Activated CD4-positive, alpha-beta T cell treated with anti-CD3 and anti-CD28 coated beads for 36 hours (primary cell): Measurements from ENCODE around the gene PEX14. TPM values are rescaled to one million over a fixed set of nuclear protein-coding genes. Genes with fewer than 3 reads are reported as not detected.

Experiments
- ATAC-seq: fragments of 200-7000 bp; cut with Tn5 transposase; one replicate; pipeline ENCODE4 v1.10.0; 2021; ENCODE audit warnings: mild to moderate bottlenecking, moderate library complexity
- CTCF ChIA-PET: fragments of 350-600 bp; sonication (Branson Sonifier 250); formaldehyde crosslinking; loops from one replicate; lab custom pipeline; 2021; ENCODE audit warnings: antibody characterized with exemption; lab: Charles Lee
- POLR2A ChIA-PET: fragments of 350-600 bp; sonication (Branson Sonifier 250); formaldehyde crosslinking; loops from one replicate; lab custom pipeline; 2021; ENCODE audit warnings: antibody characterized with exemption, inconsistent platforms; lab: Charles Lee
- DNase-seq: peaks from one replicate; pipeline ENCODE4 v3.0.0-alpha.2; 2020
- H3K27ac Mint-ChIP-seq: one replicate; pipeline ENCODE4 v1.8.0; 2021; ENCODE audit warnings: mixed read lengths
- H3K27me3 Mint-ChIP-seq: one replicate; pipeline ENCODE4 v1.8.0; 2021; ENCODE audit warnings: mixed read lengths
- H3K36me3 Mint-ChIP-seq: one replicate; pipeline ENCODE4 v1.8.0; 2021; ENCODE audit warnings: low read depth, mixed read lengths
- H3K4me1 Mint-ChIP-seq: one replicate; pipeline ENCODE4 v1.8.0; 2021; ENCODE audit warnings: mixed read lengths
- H3K4me3 Mint-ChIP-seq: one replicate; pipeline ENCODE4 v1.8.0; 2021; ENCODE audit warnings: mild to moderate bottlenecking, moderate library complexity, mixed read lengths
- H3K9me3 Mint-ChIP-seq: one replicate; pipeline ENCODE4 v1.8.0; 2021; ENCODE audit warnings: low read depth, mixed read lengths
- intact Hi-C, 2 experiments: fragments of 100-400 bp; cut with DNase I in 1 of 2; cut with micrococcal nuclease in 1 of 2; formaldehyde crosslinking; loops; one replicate each; pipeline versions ENCODE4 v1.14.2 to v1.15.1; 2022 to 2024; cut with DNase I, micrococcal nuclease
- total RNA-seq, 2 experiments: library from RNA; stranded (reverse); gene quantifications; one replicate each; pipeline ENCODE4 v1.2.3, GENCODE V29; 2021

Gene PEX14
- total RNA-seq, 2 experiments from 2014 or later, result 16.3 to 25.1 TPM

- Mint-ChIP-seq H3K27me3 (no peaks in the 10 kb centered on the region), H3K9me3 (no peaks in the 10 kb centered on the region), H3K4me3 (no peak overlapping the region), H3K4me1 (peaks cover 17% of the 10 kb centered on the region), H3K27ac (no peak overlapping the region), H3K36me3 (peaks cover 4% of the 10 kb centered on the region)
- DNase-seq (no peak), ATAC-seq (no peak)
- intact Hi-C loops, result no loop called here
- ChIA-PET CTCF (interaction anchor here (0.6 to 0.9 kb wide), 2 partner anchors 25 to 35 kb away, joined by 3 read pairs; no protein-coding TSS in a partner anchor), POLR2A (no interaction called here)
Observed at GRCh38 chr1:10530756-10531495, 56.2 kb downstream of the PEX14 start.

GRCh38 chr1:10532362-10532761 is 57.6 kb downstream of the PEX14 start:
- no peak for DNase-seq
- H3K4me1 Mint-ChIP-seq, result peaks cover 17% of the 10 kb centered on the region
- no peaks in the 10 kb centered on the region for H3K27me3 Mint-ChIP-seq
- peaks cover 10% of the 10 kb centered on the region for H3K36me3 Mint-ChIP-seq
- no peak overlapping the region for H3K4me3 Mint-ChIP-seq
- ATAC-seq, result no peak
- POLR2A ChIA-PET, result no interaction called here
- H3K27ac Mint-ChIP-seq, result no peak overlapping the region
- no peaks in the 10 kb centered on the region for H3K9me3 Mint-ChIP-seq
- CTCF ChIA-PET, result no interaction called here
- intact Hi-C loops, result no loop called here

GRCh38 chr1:10534519-10534918 is 59.8 kb downstream of the PEX14 start:
- H3K9me3 Mint-ChIP-seq, result no peaks in the 10 kb centered on the region
- peaks cover 17% of the 10 kb centered on the region for H3K4me1 Mint-ChIP-seq
- H3K27me3 Mint-ChIP-seq, result no peaks in the 10 kb centered on the region
- CTCF ChIA-PET, result interaction anchor here (1.4 kb wide), 1 partner anchor 40 kb away, joined by 4 read pairs; no protein-coding TSS in a partner anchor
- no peak for ATAC-seq
- no peak for DNase-seq
- H3K27ac Mint-ChIP-seq, result no peak overlapping the region
- POLR2A ChIA-PET, result no interaction called here
- intact Hi-C loops, result no loop called here
- no peak overlapping the region for H3K4me3 Mint-ChIP-seq
- H3K36me3 Mint-ChIP-seq, result peaks cover 14% of the 10 kb centered on the region

GRCh38 chr1:10536133-10536770 is 61.5 kb downstream of the PEX14 start:
- peaks cover 14% of the 10 kb centered on the region for H3K36me3 Mint-ChIP-seq
- no peak overlapping the region for H3K27ac Mint-ChIP-seq
- no peak for DNase-seq
- H3K27me3 Mint-ChIP-seq, result no peaks in the 10 kb centered on the region
- CTCF ChIA-PET, result interaction anchor here (1.0 to 1.2 kb wide), 3 partner anchors 13 to 406 kb away, joined by 3 read pairs; no protein-coding TSS in a partner anchor
- no peak for ATAC-seq
- intact Hi-C loops, result no loop called here
- POLR2A ChIA-PET, result interaction anchor here (0.5 kb wide), 1 partner anchor 288 kb away, joined by 3 read pairs; no protein-coding TSS in a partner anchor
- no peak overlapping the region for H3K4me3 Mint-ChIP-seq
- H3K4me1 Mint-ChIP-seq, result peaks cover 12% of the 10 kb centered on the region
- H3K9me3 Mint-ChIP-seq, result no peaks in the 10 kb centered on the region

- intact Hi-C loops, result no loop called here
- POLR2A ChIA-PET, result interaction anchor here (0.8 kb wide), 1 partner anchor 11 kb away, joined by 3 read pairs; no protein-coding TSS in a partner anchor
Observed at GRCh38 chr1:10537082-10537766, 62.5 kb downstream of the PEX14 start.

GRCh38 chr1:10538646-10539355 is 64.1 kb downstream of the PEX14 start:
- ATAC-seq (no peak), DNase-seq (no peak)
- no peaks in the 10 kb centered on the region for H3K9me3 Mint-ChIP-seq
- ChIA-PET CTCF (interaction anchor here (0.6 kb wide), 2 partner anchors 15 to 36 kb away, joined by 3 to 4 read pairs; no protein-coding TSS in a partner anchor), POLR2A (no interaction called here)
- intact Hi-C loops, result no loop called here
- no peak overlapping the region for H3K4me3 Mint-ChIP-seq
- no peak overlapping the region for H3K27ac Mint-ChIP-seq
- no peaks in the 10 kb centered on the region for H3K27me3 Mint-ChIP-seq
- H3K36me3 Mint-ChIP-seq, result peaks cover 19% of the 10 kb centered on the region
- H3K4me1 Mint-ChIP-seq, result peaks cover 21% of the 10 kb centered on the region

More at GRCh38 chr1:10537082-10537766, 62.5 kb downstream of the PEX14 start:
- Mint-ChIP-seq H3K27me3 (no peaks in the 10 kb centered on the region), H3K4me1 (peaks cover 12% of the 10 kb centered on the region), H3K4me3 (no peak overlapping the region), H3K27ac (no peak overlapping the region), H3K9me3 (no peaks in the 10 kb centered on the region), H3K36me3 (peaks cover 16% of the 10 kb centered on the region)
- no peak for ATAC-seq
- DNase-seq, result no peak
- CTCF ChIA-PET, result interaction anchor here (1.0 to 1.2 kb wide), 5 partner anchors 12 to 942 kb away, joined by 3 read pairs; partner anchors contain the start of gene DISP3

- DNase-seq (no peak), ATAC-seq (no peak)
- H3K27ac Mint-ChIP-seq, result no peak overlapping the region
- POLR2A ChIA-PET, result no interaction called here
- H3K27me3 Mint-ChIP-seq, result no peaks in the 10 kb centered on the region
- H3K9me3 Mint-ChIP-seq, result no peaks in the 10 kb centered on the region
- intact Hi-C loops, result no loop called here
- H3K36me3 Mint-ChIP-seq, result peaks cover 19% of the 10 kb centered on the region
- CTCF ChIA-PET, result no interaction called here
- no peak overlapping the region for H3K4me3 Mint-ChIP-seq
- H3K4me1 Mint-ChIP-seq, result peaks cover 26% of the 10 kb centered on the region
Observed at GRCh38 chr1:10539411-10540043, 64.8 kb downstream of the PEX14 start.

- H3K27ac Mint-ChIP-seq, result no peak overlapping the region
- peaks cover 19% of the 10 kb centered on the region for H3K36me3 Mint-ChIP-seq
- H3K4me3 Mint-ChIP-seq, result no peak overlapping the region
- H3K9me3 Mint-ChIP-seq, result no peaks in the 10 kb centered on the region
- intact Hi-C loops, result no loop called here
- DNase-seq (no peak), ATAC-seq (no peak)
- no peaks in the 10 kb centered on the region for H3K27me3 Mint-ChIP-seq
- H3K4me1 Mint-ChIP-seq, result peaks cover 21% of the 10 kb centered on the region
- ChIA-PET POLR2A (interaction anchor here (0.6 to 0.7 kb wide), 3 partner anchors 10 to 196 kb away, joined by 3 to 5 read pairs (median 3); no protein-coding TSS in a partner anchor), CTCF (interaction anchor here (0.7 to 1.2 kb wide), 3 partner anchors 33 to 45 kb away, joined by 3 read pairs; no protein-coding TSS in a partner anchor)
Observed at GRCh38 chr1:10540277-10541005, 65.7 kb downstream of the PEX14 start.

GRCh38 chr1:10541286-10541685 is 66.5 kb downstream of the PEX14 start:
- CTCF ChIA-PET, result interaction anchor here (0.8 to 1.2 kb wide), 3 partner anchors 12 to 46 kb away, joined by 3 read pairs; no protein-coding TSS in a partner anchor

GRCh38 chr1:10544239-10544638 is 69.5 kb downstream of the PEX14 start:
- no peaks in the 10 kb centered on the region for H3K9me3 Mint-ChIP-seq
- ChIA-PET CTCF (no interaction called here), POLR2A (no interaction called here)
- no peak overlapping the region for H3K27ac Mint-ChIP-seq
- intact Hi-C loops, result no loop called here
- no peak overlapping the region for H3K4me3 Mint-ChIP-seq
- DNase-seq, result no peak
- no peaks in the 10 kb centered on the region for H3K27me3 Mint-ChIP-seq
- H3K4me1 Mint-ChIP-seq, result peaks cover 24% of the 10 kb centered on the region
- H3K36me3 Mint-ChIP-seq, result peaks cover 7% of the 10 kb centered on the region
- ATAC-seq, result no peak

More at GRCh38 chr1:10541286-10541685, 66.5 kb downstream of the PEX14 start:
- DNase-seq, result no peak
- Mint-ChIP-seq H3K4me1 (peaks cover 21% of the 10 kb centered on the region), H3K27me3 (no peaks in the 10 kb centered on the region), H3K4me3 (no peak overlapping the region), H3K27ac (no peak overlapping the region), H3K36me3 (peaks cover 12% of the 10 kb centered on the region), H3K9me3 (no peaks in the 10 kb centered on the region)
- POLR2A ChIA-PET, result no interaction called here
- no peak for ATAC-seq
- intact Hi-C loops, result no loop called here
